SK-N-MC (cell line): Measurements from ENCODE around the gene MMP11.

Source experiments
- DNase-seq: peaks from one replicate; pipeline ENCODE4 v3.0.0-alpha.2; 2011; ENCODE audit warnings: low read depth, low spot score
- H3K27ac ChIP-seq: fragments of 200-600 bp; sonication (generic); 2 replicates; pipeline ENCODE4 v1.5.1; 2016; ENCODE audit warnings: mixed run types
- H3K36me3 ChIP-seq: fragments of 200-600 bp; sonication (generic); 2 replicates; pipeline ENCODE4 v1.6.1; 2017; ENCODE audit warnings: antibody characterized with exemption, low read length, mixed read lengths; ENCODE audit not compliant: insufficient read depth
- H3K4me3 ChIP-seq: fragments of 200-600 bp; sonication (generic); 2 replicates; pipeline ENCODE4 v1.5.1; 2016
- H3K9ac ChIP-seq: fragments of 200-600 bp; sonication (generic); 2 replicates; pipeline ENCODE4 v1.8.0; 2017; ENCODE audit warnings: mixed run types, mixed read lengths; ENCODE audit not compliant: insufficient read length
- H3K9me3 ChIP-seq: fragments of 200-600 bp; sonication (generic); 2 replicates; pipeline ENCODE4 v1.6.1; 2017; ENCODE audit warnings: low read depth, mild to moderate bottlenecking, antibody characterized with exemption, low read length, moderate library complexity, mixed read lengths
- EZH2 ChIP-seq: fragments of 200-600 bp; sonication (generic); IDR thresholded peaks from one replicate; pipeline ENCODE4 v1.6.1; 2017; ENCODE audit warnings: antibody characterized with exemption
- FOXP2 ChIP-seq: optimal IDR thresholded peaks from 2 replicates; pipeline ENCODE3; 2011; ENCODE audit warnings: mild to moderate bottlenecking, moderate library complexity; ENCODE audit not compliant: insufficient read depth; ENCODE audit errors: extremely low read length, control extremely low read depth
- POLR2AphosphoS5 ChIP-seq: IDR thresholded peaks from 2 replicates; pipeline ENCODE4 v1.6.1; 2012; ENCODE audit warnings: mild to moderate bottlenecking, low read depth, low read length, borderline replicate concordance

Gene MMP11

GRCh38 chr22:23781511-23782183, 9.0 kb downstream of the MMP11 start:
- no peak overlapping the region for H3K4me3 ChIP-seq
- H3K9ac ChIP-seq = no peak overlapping the region
- H3K9me3 ChIP-seq = no peaks in the 10 kb centered on the region
- no peaks in the 10 kb centered on the region for H3K36me3 ChIP-seq
- TF ChIP-seq POLR2AphosphoS5 (no peak), EZH2 (no peak), FOXP2 (no peak)
- H3K27ac ChIP-seq = no peak overlapping the region
- no peak for DNase-seq

GRCh38 chr22:23782252-23782651, 9.6 kb downstream of the MMP11 start:
- Histone ChIP-seq H3K27ac (no peak overlapping the region), H3K36me3 (no peaks in the 10 kb centered on the region), H3K9me3 (no peaks in the 10 kb centered on the region), H3K4me3 (no peak overlapping the region), H3K9ac (no peak overlapping the region)
- TF ChIP-seq EZH2 (no peak), POLR2AphosphoS5 (no peak)
- DNase-seq = no peak

GRCh38 chr22:23782703-23783102, 10.1 kb downstream of the MMP11 start:
- no peak for DNase-seq
- Histone ChIP-seq H3K4me3 (no peak overlapping the region), H3K9me3 (no peaks in the 10 kb centered on the region), H3K9ac (no peak overlapping the region), H3K36me3 (no peaks in the 10 kb centered on the region), H3K27ac (no peak overlapping the region)
- TF ChIP-seq FOXP2 (no peak), EZH2 (no peak), POLR2AphosphoS5 (no peak)

- H3K9ac ChIP-seq = no peak overlapping the region
- H3K27ac ChIP-seq = no peak overlapping the region
- DNase-seq = no peak
- no peak overlapping the region for H3K4me3 ChIP-seq
- TF ChIP-seq FOXP2 = no peak
- TF ChIP-seq EZH2 = no peak
- H3K36me3 ChIP-seq = peaks cover 5% of the 10 kb centered on the region; the same call in 1 of the 2 replicates
- no peaks in the 10 kb centered on the region for H3K9me3 ChIP-seq
Observed at GRCh38 chr22:23783265-23784150, 10.9 kb downstream of the MMP11 start.

- Histone ChIP-seq H3K27ac (no peak overlapping the region), H3K36me3 (peaks cover 9% of the 10 kb centered on the region), H3K9me3 (no peaks in the 10 kb centered on the region), H3K9ac (no peak overlapping the region), H3K4me3 (no peak overlapping the region)
- DNase-seq = no peak
- TF ChIP-seq EZH2 (no peak), FOXP2 (no peak), POLR2AphosphoS5 (no peak)
Observed at GRCh38 chr22:23784215-23784732, 11.6 kb downstream of the MMP11 start.

- Histone ChIP-seq H3K4me3 (peak overlapping the region; percentile 100), H3K9me3 (no peaks in the 10 kb centered on the region), H3K9ac (peak overlapping the region; percentile 100), H3K27ac (peak overlapping the region; percentile 100), H3K36me3 (peaks cover 18% of the 10 kb centered on the region)
- TF ChIP-seq FOXP2 = no peak
- no peak for DNase-seq
Observed at GRCh38 chr22:23786261-23786710, 13.6 kb downstream of the MMP11 start.

- peak within 1 kb of the TSS; percentile 100 for H3K27ac ChIP-seq
- H3K36me3 ChIP-seq = peaks cover 25% of the 10 kb centered on the region
- peak within 1 kb of the TSS; percentile 100 for H3K4me3 ChIP-seq
- DNase-seq = peak; percentile 32
- H3K9ac ChIP-seq = peak within 1 kb of the TSS; percentile 100
- H3K9me3 ChIP-seq = no peaks in the 10 kb centered on the region
- TF ChIP-seq POLR2AphosphoS5 = peak; percentile 85
- TF ChIP-seq EZH2 = no peak
Observed at GRCh38 chr22:23786752-23787599, 14.3 kb downstream of the MMP11 start, which contains the start of gene SMARCB1. Gene SMARCB1, plus strand, starts transcription at chr22:23786966. Its CDS starts 204 bp downstream, at chr22:23787170.

- no peak for DNase-seq
- H3K4me3 ChIP-seq = peak overlapping the region; percentile 100
- no peaks in the 10 kb centered on the region for H3K9me3 ChIP-seq
- H3K27ac ChIP-seq = peak overlapping the region; percentile 100
- no peak for TF ChIP-seq EZH2
- TF ChIP-seq POLR2AphosphoS5 = no peak
- TF ChIP-seq FOXP2 = no peak
- H3K9ac ChIP-seq = peak overlapping the region; percentile 100
- peaks cover 31% of the 10 kb centered on the region for H3K36me3 ChIP-seq
Observed at GRCh38 chr22:23787600-23787896, 14.9 kb downstream of the MMP11 start.
